Stomach (tissue), 9 donors: ENCODE data around the gene NAPG. TPM values are rescaled to one million over a fixed set of nuclear protein-coding genes. Genes with fewer than 3 reads are reported as not detected.
"Not testable (repeated sequence)": the region's sequence is repeated elsewhere in the genome, so short reads cannot be mapped to it uniquely, and the experiment has no call there.

Experiments
- DNase-seq, 2 donors: peaks; one replicate each; pipeline versions ENCODE4 v3.0.0 to v3.0.0-alpha.2; 2013 to 2019
- H3K27ac ChIP-seq, 5 donors: fragments of 200-600 bp in 4 of 5; sonication (generic) in 4 of 5; one replicate each; pipeline ENCODE4 v1.5.1; 2013 to 2019; ENCODE audit warnings: mild to moderate bottlenecking in 1 of 5, moderate library complexity in 1 of 5
- H3K27me3 ChIP-seq, 3 donors: fragments of 200-600 bp; sonication (generic); one replicate each; pipeline ENCODE4 v1.5.1; 2017 to 2019; ENCODE audit warnings: mixed run types in 1 of 3
- H3K36me3 ChIP-seq, 4 donors: fragments of 200-600 bp; sonication (generic); 1 replicate in 3 of 4; 2 replicates in 1 of 4; pipeline ENCODE4 v1.5.1; 2016 to 2019
- H3K4me1 ChIP-seq, 4 donors: fragments of 200-600 bp; sonication (generic); one replicate each; pipeline ENCODE4 v1.5.1; 2016 to 2019
- H3K4me3 ChIP-seq, 4 donors: fragments of 200-600 bp; sonication (generic) in 3 of 4; one replicate each; pipeline ENCODE4 v1.5.1; 2016 to 2019; ENCODE audit warnings: mild to moderate bottlenecking in 1 of 4
- H3K9me3 ChIP-seq, 4 donors: fragments of 200-600 bp; sonication (generic); one replicate each; pipeline ENCODE4 v1.5.1; 2016 to 2019
- EP300 ChIP-seq: sonication (generic); formaldehyde crosslinking; IDR thresholded peaks from one replicate; pipeline ENCODE4 v1.6.1; 2017; ENCODE audit warnings: antibody characterized with exemption
- POLR2A ChIP-seq, 4 donors: fragments of 450-650 bp; IDR thresholded peaks; one replicate each; pipeline ENCODE4 v1.6.1; 2016; ENCODE audit warnings: antibody characterized with exemption in 4 of 4, control low read depth in 2 of 4, mild to moderate bottlenecking in 1 of 4, moderate library complexity in 1 of 4
- POLR2AphosphoS5 ChIP-seq, 3 donors: sonication (generic); formaldehyde crosslinking; IDR thresholded peaks; one replicate each; pipeline ENCODE4 v1.6.1; 2016; ENCODE audit warnings: antibody characterized with exemption in 3 of 3
- WGBS, 5 donors: extraction: QIAGEN DNeasy Blood & Tissue Kit in 3 of 5; methylation state at CpG; one replicate each; pipeline versions ENCODE4 v1.1.5 to v1.1.7; 2013 to 2018; 5-methylcytosine and 5-hydroxymethylcytosine counted together
- intact Hi-C: fragments of 100-400 bp; cut with DNase I; formaldehyde crosslinking; loops from one replicate; pipeline ENCODE4 v1.15.1; 2023; ENCODE audit warnings: low total_unique reads
- polyA plus RNA-seq, 3 donors: library from polyadenylated mRNA; stranded (reverse); fragments of 200-250 nt; gene quantifications; one replicate each; pipeline ENCODE4 v1.2.3, GENCODE V29; 2013
- total RNA-seq, 5 donors: library from RNA; depleted of rRNA; stranded (reverse); fragments of >200 nt; gene quantifications; one replicate each; pipeline versions ENCODE4 v1.1.0 to v1.2.3, GENCODE V29; 2014 to 2016
- TF ChIP-seq, protein P1 (sequence below), 7 experiments: fragments of 450-650 bp in 4 of 7; fragments of 200-600 bp in 3 of 7; sonication (generic) in 3 of 7; IDR thresholded peaks; one replicate each; pipeline ENCODE4 v1.5.1; 2016 to 2019; ENCODE audit warnings: antibody characterized with exemption in 7 of 7, control low read depth in 2 of 7, mild to moderate bottlenecking in 1 of 7
- donor health status: healthy with polysubstance abuse.
- donor health status: Bipolar disorder and iron deficiency.
- donor health status: healthy.

The NAPG gene
- total and polyA plus RNA-seq, 8 donors: 5.5 to 83.7 (median 17.6) TPM

DNA sequence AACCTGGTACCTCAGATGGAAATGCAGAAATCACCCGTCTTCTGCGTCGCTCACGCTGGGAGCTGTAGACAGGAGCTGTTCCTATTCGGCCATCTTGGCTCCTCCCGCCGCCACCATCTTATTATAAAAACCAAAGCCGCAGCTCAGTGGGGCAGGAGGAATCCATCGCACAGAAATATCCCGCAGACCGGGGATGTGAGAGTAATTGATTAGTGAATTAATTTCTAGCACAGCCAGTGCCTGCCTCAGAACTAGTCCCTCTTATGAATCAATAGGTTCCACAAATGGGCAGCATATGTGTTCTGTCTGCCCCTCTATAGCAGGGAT, 52.7 kb downstream of the NAPG start:
- H3K27me3 ChIP-seq, H3K9me3 ChIP-seq, intact Hi-C loops, DNase-seq, H3K36me3 ChIP-seq, H3K27ac ChIP-seq, H3K4me3 ChIP-seq, H3K4me1 ChIP-seq: not testable (repeated sequence)
- WGBS, 5 donors: 86 to 97% (median 96%) methylated on average over 11 of the region's 11 CpGs

DNA sequence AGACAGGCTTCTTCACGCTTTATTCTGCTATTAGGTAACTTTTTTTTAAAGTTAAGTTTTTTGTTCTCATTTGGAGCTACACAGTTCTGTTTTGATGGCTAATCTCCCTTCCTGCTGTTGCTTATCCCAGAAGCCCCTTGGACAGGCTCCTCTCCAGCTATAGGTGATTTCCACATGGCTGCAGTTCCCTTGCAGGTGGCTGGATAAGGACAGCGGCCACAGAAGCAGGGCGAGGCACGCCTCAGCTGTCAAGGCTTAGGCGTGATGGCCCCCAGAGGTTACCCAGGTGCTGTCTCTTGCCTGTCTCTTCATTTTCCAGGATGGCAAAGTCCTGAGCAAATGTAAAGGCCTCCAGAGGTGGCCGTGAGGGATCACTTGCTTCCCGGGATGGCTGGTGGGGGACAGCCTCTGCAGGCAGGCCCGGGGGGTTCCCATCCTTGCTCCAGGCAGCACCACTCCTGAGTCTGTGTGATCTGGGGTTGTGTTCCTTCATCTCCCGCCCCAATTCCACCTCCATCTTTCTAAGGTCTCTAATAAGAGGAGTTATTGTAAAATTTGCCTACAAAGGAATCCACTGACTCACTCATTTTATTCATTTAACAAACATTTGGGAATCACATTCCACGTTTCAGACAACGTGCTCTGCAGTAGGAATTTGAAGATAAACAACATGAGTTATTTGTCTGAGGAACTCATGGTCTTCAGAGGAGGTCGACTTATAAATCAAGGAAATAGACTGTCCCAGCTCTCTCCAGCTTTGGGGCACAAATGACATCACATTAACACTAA, 53.4 kb downstream of the NAPG start:
- DNase-seq: no peak
- H3K27ac ChIP-seq: no peak overlapping the region
- H3K9me3 ChIP-seq: no peaks in the 10 kb centered on the region
- H3K4me1 ChIP-seq: no peaks in the 10 kb centered on the region
- H3K4me3 ChIP-seq: no peak overlapping the region
- WGBS, 5 donors: 73 to 82% (median 78%) methylated on average over 12 of the region's 12 CpGs
- H3K27me3 ChIP-seq: no peaks in the 10 kb centered on the region
- intact Hi-C loops: no loop called here
- TF ChIP-seq POLR2AphosphoS5 (IDR thresholded peaks at IDR 0.05) (no peak), POLR2A (IDR thresholded peaks at IDR 0.05) (no peak), EP300 (no peak)
- TF ChIP-seq, protein P1, sequence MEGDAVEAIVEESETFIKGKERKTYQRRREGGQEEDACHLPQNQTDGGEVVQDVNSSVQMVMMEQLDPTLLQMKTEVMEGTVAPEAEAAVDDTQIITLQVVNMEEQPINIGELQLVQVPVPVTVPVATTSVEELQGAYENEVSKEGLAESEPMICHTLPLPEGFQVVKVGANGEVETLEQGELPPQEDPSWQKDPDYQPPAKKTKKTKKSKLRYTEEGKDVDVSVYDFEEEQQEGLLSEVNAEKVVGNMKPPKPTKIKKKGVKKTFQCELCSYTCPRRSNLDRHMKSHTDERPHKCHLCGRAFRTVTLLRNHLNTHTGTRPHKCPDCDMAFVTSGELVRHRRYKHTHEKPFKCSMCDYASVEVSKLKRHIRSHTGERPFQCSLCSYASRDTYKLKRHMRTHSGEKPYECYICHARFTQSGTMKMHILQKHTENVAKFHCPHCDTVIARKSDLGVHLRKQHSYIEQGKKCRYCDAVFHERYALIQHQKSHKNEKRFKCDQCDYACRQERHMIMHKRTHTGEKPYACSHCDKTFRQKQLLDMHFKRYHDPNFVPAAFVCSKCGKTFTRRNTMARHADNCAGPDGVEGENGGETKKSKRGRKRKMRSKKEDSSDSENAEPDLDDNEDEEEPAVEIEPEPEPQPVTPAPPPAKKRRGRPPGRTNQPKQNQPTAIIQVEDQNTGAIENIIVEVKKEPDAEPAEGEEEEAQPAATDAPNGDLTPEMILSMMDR (IDR thresholded peaks at IDR 0.05): no peak
- H3K36me3 ChIP-seq: no peaks in the 10 kb centered on the region

GRCh38 chr18:10580215-10580614, 54.4 kb downstream of the NAPG start:
- H3K36me3 ChIP-seq: no peaks in the 10 kb centered on the region
- no peaks in the 10 kb centered on the region for H3K27me3 ChIP-seq
- H3K4me3 ChIP-seq: no peak overlapping the region
- H3K27ac ChIP-seq: no peak overlapping the region
- H3K9me3 ChIP-seq: no peaks in the 10 kb centered on the region
- no peak for DNase-seq
- H3K4me1 ChIP-seq: no peaks in the 10 kb centered on the region
- TF ChIP-seq POLR2A (IDR thresholded peaks at IDR 0.05): no peak
- no peak for TF ChIP-seq POLR2AphosphoS5 (IDR thresholded peaks at IDR 0.05)
- TF ChIP-seq, protein P1 (IDR thresholded peaks at IDR 0.05): no peak
- TF ChIP-seq EP300: no peak
- intact Hi-C loops: no loop called here
- 90 to 98% (median 94%) methylated on average over 4 of the region's 4 CpGs for WGBS, 5 donors

DNA sequence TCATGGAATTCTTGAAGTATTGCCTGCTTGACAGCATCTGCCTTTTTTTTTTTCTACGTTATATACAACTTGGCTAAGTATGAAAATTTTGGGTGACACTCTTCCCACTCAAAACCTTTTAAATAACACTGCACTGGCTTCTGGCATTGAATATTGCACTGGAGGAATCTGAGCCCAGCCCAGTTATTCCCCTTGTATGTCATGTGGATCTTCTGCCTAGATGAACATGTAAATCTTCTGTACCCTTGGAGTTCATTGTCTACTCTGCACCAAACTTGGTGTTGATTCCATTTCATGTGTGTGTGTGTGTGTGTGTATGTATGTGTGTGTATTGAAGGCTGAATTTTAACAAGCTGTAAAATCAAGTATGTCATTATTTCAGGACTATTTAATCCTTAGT, 59.4 kb downstream of the NAPG start:
- Histone ChIP-seq H3K27me3 (no peaks in the 10 kb centered on the region), H3K27ac (no peak overlapping the region), H3K4me3 (no peak overlapping the region), H3K36me3 (no peaks in the 10 kb centered on the region), H3K4me1 (no peaks in the 10 kb centered on the region), H3K9me3 (no peaks in the 10 kb centered on the region)
- WGBS, 5 donors: 63 to 91% (median 85%) methylated on average over 1 of the region's 1 CpG
- no peak for DNase-seq
- TF ChIP-seq POLR2AphosphoS5 (IDR thresholded peaks at IDR 0.05): no peak
- TF ChIP-seq EP300: no peak
- no peak for TF ChIP-seq POLR2A (IDR thresholded peaks at IDR 0.05)
- TF ChIP-seq, protein P1 (IDR thresholded peaks at IDR 0.05): no peak
- intact Hi-C loops: no loop called here

DNA sequence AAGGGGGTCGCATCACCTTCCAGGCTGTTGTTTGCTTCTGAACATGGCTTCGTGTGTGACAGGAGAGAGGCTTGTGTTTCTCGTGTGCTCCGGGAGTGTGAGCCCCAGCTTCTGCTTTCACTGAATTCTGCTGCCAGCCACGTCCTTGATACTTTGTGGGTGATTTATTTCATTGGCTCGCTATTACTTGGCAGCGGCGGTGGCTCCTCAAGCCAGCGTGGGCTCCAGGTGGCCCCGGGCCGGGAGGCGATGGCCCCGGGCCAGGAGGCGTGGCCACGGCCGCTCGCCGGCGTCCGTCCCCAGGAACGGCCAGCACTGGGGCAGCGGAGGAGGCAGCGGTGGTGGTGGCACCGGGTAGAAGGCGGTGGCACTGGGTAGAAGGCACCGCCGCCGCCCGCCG, 63.1 kb downstream of the NAPG start:
- no peak for DNase-seq
- H3K4me1 ChIP-seq: no peaks in the 10 kb centered on the region
- no peaks in the 10 kb centered on the region for H3K27me3 ChIP-seq
- intact Hi-C loops: no loop called here
- TF ChIP-seq EP300 (no peak), POLR2AphosphoS5 (IDR thresholded peaks at IDR 0.05) (no peak), POLR2A (IDR thresholded peaks at IDR 0.05) (no peak)
- TF ChIP-seq, protein P1 (IDR thresholded peaks at IDR 0.05): no peak
- 91 to 96% (median 96%) methylated on average over 25 to 30 of the region's 30 CpGs for WGBS, 5 donors
- H3K27ac ChIP-seq: no peak overlapping the region
- no peaks in the 10 kb centered on the region for H3K36me3 ChIP-seq
- no peaks in the 10 kb centered on the region for H3K9me3 ChIP-seq
- H3K4me3 ChIP-seq: no peak overlapping the region
